ENCODE results near the gene FHIT.

GRCh38 chr3:60291115-60291514, 960.1 kb downstream of the FHIT start:
- TF ChIP-seq POLR2A (IDR thresholded peaks at IDR 0.05; ENCODE audit: low read depth, low read length): no peak
- TF ChIP-seq POLR2AphosphoS5 (IDR thresholded peaks at IDR 0.05; ENCODE audit: low read depth, low read length): no peak
- TF ChIP-seq TAF1 (IDR thresholded peaks at IDR 0.05; ENCODE audit: borderline replicate concordance, low read depth, low read length): no peak

Measured in GM12892 (cell line).